HG03280 (cell line): ENCODE results near the gene RGMB.

Experiments
- ATAC-seq: cut with Tn5 transposase; IDR thresholded peaks from one replicate; pipeline ENCODE4 v1.9.1; 2021; ENCODE audit warnings: mild to moderate bottlenecking, moderate library complexity; ENCODE audit not compliant: unreplicated experiment

Gene RGMB

GRCh38 chr5:98816582-98817222 is 43.2 kb downstream of the RGMB start:
- ATAC-seq, result no peak

DNA sequence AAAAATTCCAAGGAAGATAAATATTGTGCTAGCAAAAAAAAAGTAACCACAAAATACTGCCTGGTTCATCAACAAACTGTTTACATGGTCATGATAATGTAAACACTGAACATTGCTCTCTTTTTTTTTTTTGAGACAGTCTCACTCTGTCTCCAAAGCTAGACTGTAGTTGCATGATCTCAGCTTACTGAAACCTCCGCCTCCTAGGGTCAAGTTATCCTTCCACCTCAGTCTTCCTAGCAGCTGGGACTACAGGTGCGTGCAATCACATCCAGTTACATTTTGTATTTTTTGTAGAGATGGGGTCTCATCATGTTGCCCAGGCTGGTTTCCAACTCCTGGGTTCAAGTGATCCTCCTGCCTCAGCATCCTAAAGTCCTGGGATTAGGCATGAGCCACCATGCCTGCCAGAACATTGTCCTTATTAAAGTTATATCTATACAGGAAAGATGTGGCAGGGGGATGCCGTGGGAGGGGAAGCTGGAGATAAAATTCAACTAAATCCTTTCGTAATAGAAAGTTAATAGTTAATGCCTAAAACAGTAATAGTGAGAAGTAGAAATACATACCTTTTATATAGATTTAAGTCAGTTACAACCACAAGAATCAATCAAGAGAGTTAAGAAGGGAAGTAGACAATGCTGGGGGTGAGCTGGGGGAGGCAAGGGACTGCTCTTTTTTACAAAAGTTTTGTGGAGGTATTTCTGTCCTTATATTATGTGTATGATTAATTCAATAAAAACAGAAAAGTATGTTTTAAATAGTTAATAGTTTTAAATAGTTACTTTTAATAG is 52.3 kb downstream of the RGMB start:
- no peak for ATAC-seq

DNA sequence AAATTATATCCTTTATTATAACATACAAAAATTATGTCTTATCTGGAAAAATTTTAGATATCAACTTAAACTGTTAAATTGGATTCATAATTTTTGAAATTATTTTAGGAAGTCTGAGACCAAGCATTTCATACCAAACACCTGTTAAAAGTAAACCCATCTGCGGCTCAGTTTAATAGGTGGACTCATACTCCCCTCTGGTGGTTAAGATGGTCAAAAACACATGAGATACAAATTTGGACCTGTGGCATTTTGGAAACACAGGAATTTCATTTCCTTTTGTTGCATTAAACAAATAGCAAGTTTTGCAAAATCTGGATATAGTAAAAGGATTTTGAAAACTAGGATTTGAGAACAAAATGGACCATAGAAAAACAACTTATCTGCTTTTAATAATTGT is 53.7 kb downstream of the RGMB start:
- no peak for ATAC-seq

DNA sequence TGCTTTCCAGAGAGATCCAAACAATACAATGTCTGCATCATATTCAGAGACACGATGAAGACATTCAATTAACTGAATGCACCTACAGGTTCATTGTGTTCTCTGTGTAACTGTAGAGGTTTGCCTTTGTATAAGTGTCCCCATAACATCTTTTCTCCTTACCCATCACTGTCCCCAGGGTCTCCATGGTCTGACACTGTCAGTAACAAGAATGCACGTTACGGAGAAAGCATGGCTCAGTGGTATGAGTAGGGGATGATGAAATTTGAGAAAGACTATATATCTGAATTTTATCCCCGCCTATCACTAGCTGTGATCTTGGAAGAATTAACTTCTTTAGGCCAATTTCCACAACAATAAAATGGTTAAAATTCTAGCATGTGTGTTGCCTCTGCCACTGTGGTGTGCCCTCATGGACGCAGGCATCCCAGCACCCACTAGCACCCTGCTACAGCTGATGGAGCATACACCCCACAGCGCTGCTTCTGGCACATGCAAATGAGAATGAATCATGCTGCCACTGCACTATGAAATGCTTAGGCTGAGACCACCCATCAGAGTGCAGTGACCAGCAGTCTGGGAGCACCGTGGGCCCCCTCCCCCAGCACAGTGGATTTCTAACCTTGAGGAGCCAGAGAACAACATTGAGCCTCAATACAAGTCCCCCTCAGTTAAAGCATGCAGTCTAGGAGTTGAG is 54.3 kb downstream of the RGMB start:
- ATAC-seq, result no peak

DNA sequence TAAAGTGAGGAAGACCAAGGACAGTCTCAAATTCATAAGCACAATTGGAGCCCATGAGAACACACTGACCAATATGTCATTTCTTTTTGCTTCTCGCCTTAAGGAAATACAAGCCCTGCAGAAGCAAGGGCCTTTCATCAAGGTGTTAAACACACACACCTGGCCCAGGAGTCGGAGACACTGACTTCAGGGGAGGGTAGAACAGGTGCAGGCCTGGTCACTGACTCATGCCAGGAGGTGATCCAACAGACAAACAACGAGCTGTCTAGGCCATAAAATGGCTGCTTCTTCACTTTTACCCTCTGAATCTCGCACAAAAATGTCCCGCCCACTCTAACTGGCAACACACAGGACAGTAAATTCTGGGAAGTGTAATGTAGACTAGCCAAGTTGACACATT is 62.7 kb downstream of the RGMB start:
- ATAC-seq, result no peak

DNA sequence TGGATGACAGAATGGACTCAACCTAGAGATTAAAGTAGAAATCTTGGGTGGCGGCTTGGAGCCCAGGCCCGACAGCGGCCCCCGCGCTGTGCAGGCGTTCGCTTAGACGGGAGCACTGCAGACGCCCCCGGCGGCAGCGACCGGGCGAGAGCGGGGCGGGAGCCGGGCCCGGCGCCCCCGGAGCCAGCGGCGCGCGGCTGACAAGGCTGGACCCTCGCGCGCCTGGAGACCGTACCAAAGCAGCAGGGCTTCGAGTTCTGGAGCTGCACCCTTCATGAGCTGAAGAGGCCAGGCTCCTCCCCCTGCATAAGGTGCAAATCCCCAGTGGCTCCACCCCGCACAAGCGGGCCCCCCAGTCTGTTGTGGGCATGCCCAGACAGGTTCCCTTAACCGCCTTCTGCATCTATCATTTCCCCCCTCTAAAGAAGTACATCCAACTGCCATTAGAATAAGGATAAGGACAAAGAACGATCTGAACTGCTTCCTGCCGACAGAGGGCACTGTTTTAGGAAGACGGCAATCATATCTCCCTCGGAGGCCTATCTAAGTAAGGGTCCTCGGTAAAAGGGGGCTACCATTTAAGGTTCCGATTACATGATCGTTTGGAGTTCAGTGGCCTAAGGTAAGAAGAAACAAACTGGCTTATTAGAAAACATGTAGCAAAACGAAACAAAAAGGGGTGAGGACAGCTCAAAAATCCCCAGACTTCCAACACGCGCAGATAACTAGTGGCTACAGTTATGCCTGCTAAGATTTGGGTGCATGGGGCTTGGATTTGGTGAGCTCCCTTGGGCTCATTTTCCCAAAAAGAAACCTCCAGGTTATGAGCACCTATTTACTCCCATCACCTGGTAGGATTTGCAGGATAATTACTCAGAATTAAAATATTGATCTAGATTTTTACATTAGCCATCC is 66.3 kb downstream of the RGMB start:
- ATAC-seq, result no peak

GRCh38 chr5:98840946-98841345 is 67.5 kb downstream of the RGMB start:
- no peak for ATAC-seq

DNA sequence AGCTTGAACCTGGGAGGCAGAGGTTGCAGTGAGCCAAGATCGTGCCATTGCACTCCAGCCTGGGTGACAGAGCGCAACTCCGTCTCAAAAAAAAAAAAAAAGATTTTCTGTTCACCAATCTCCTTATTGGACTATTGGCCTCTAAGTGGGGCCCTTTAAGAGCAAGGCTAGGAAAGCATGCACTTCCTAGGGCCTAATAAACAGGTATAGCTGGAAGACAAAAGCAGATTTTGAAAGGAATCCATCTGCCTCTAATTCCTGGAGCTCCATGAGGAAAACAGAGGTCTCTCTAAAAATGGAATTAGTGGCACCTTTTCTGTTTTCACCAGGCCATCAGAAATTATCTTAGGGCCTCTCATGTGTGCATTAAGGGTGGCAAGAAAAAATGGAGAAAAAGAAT is 70.0 kb downstream of the RGMB start:
- ATAC-seq, result no peak

DNA sequence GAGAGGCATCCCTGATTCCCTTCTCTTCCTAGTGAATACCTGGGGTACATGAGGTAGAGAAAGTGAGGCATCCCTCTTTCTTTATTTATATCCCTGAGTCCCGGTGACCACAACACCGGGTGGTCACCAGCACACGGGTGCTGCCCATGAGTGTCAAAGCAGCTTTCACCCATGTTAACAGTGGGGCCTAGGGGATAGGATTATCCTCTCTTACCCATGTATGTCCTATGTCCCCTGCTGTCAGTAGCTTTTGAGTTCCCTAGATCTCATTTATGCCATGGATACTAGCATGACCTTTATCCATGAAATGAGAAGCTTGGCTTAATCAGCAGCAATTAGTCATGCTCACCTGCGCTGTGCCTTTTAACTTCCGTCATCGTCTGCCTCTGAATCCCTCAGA is 71.4 kb downstream of the RGMB start:
- no peak for ATAC-seq

GRCh38 chr5:98845878-98846277 is 72.4 kb downstream of the RGMB start:
- no peak for ATAC-seq
